Measurements from ENCODE around the gene SYT14.
"Not testable (repeated sequence)": the region's sequence is repeated elsewhere in the genome, so short reads cannot be mapped to it uniquely, and the experiment has no call there.

The SYT14 gene

GRCh38 chr1:209937996-209938959 lies at the start of gene SYT14:
SYT14 (plus strand) TSS chr1:209938217; CDS start chr1:209938265, 48 bp downstream.
- H3K36me3 ChIP-seq, result no peaks in the 10 kb centered on the region
- H3K27me3 ChIP-seq, result peaks cover 0 to 41% of the 10 kb centered on the region in 2 donors
- TF ChIP-seq CTCF (IDR thresholded peaks at IDR 0.05), result no peak
- DNase-seq, result no peak
- peak within 1 kb of the TSS in 1 of 2 donors; percentile 26 for H3K4me3 ChIP-seq
- intact Hi-C loops (cut with DNase I; ENCODE audit: low total_unique reads), result no loop called here
- peaks cover 0 to 11% (median 5%) of the 10 kb centered on the region in 4 donors for H3K4me1 ChIP-seq
- H3K27ac ChIP-seq, result no peak within 1 kb of the TSS
- H3K9me3 ChIP-seq, result peaks cover 0 to 6% (median 0%) of the 10 kb centered on the region in 3 donors

- H3K4me3 ChIP-seq; H3K27me3 ChIP-seq; intact Hi-C loops (cut with DNase I; ENCODE audit: low total_unique reads); DNase-seq; H3K36me3 ChIP-seq; H3K27ac ChIP-seq; H3K9me3 ChIP-seq; H3K4me1 ChIP-seq: not testable (repeated sequence)
These were observed 49.5 kb upstream of the SYT14 start for GRCh38 chr1:209888291-209889076.

- TF ChIP-seq CTCF (IDR thresholded peaks at IDR 0.05), result no peak
- no peak overlapping the region for H3K27ac ChIP-seq
- intact Hi-C loops (cut with DNase I; ENCODE audit: low total_unique reads), result no loop called here
- no peaks in the 10 kb centered on the region for H3K36me3 ChIP-seq
- no peak overlapping the region for H3K4me3 ChIP-seq
- DNase-seq, result no peak
- peaks cover 0 to 6% of the 10 kb centered on the region in 2 donors for H3K27me3 ChIP-seq
- H3K4me1 ChIP-seq, result peaks cover 0 to 8% (median 0%) of the 10 kb centered on the region in 4 donors
- H3K9me3 ChIP-seq, result no peaks in the 10 kb centered on the region
These were observed 49.0 kb upstream of the SYT14 start for GRCh38 chr1:209889077-209889418.

- no peak overlapping the region for H3K4me3 ChIP-seq
- H3K9me3 ChIP-seq, result no peaks in the 10 kb centered on the region
- H3K4me1 ChIP-seq, result no peaks in the 10 kb centered on the region
- no peak overlapping the region for H3K27ac ChIP-seq
- peaks cover 0 to 6% of the 10 kb centered on the region in 2 donors for H3K27me3 ChIP-seq
- no peak for TF ChIP-seq CTCF (IDR thresholded peaks at IDR 0.05)
- no peaks in the 10 kb centered on the region for H3K36me3 ChIP-seq
- intact Hi-C loops (cut with DNase I; ENCODE audit: low total_unique reads), result no loop called here
- DNase-seq, result no peak
These were observed 47.2 kb upstream of the SYT14 start for GRCh38 chr1:209890641-209891330.

- H3K4me3 ChIP-seq, result no peak overlapping the region
- H3K4me1 ChIP-seq, result no peaks in the 10 kb centered on the region
- no peak for TF ChIP-seq CTCF (IDR thresholded peaks at IDR 0.05)
- H3K36me3 ChIP-seq, result no peaks in the 10 kb centered on the region
- no peaks in the 10 kb centered on the region for H3K9me3 ChIP-seq
- H3K27ac ChIP-seq, result no peak overlapping the region
- intact Hi-C loops (cut with DNase I; ENCODE audit: low total_unique reads), result no loop called here
- DNase-seq, result no peak
- no peaks in the 10 kb centered on the region for H3K27me3 ChIP-seq
These were observed 44.3 kb upstream of the SYT14 start for GRCh38 chr1:209893751-209894150.
